ENCODE measurements around the gene INAFM1.
A peak's percentile ranks its signal among the peaks of the same experiment; 100 is the strongest.
"Not testable (repeated sequence)": the region's sequence is repeated elsewhere in the genome, so short reads cannot be mapped to it uniquely, and the experiment has no call there.

INAFM1 gene

DNA sequence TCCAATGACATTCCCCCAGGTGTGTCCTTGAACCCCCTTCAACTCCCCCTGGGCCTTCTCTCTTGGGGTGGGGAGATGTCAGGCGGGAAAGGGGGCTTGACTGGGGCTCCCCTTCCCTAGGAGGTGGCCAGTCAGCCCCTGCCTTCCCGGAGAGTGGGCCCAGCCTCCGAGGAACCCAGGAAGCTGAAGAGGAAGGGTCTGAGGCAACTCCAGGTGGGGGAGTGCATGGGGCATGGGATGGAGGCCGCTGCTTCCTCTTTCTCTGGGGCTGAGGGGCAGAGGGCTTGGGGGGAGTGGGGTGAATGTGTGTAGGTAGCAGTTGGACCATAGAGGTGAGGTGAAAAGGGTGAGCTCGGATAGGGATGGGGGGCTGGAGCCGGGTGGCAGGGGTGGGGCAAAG is 2.7 kb upstream of the INAFM1 start:
- no peak for DNase-seq

DNA sequence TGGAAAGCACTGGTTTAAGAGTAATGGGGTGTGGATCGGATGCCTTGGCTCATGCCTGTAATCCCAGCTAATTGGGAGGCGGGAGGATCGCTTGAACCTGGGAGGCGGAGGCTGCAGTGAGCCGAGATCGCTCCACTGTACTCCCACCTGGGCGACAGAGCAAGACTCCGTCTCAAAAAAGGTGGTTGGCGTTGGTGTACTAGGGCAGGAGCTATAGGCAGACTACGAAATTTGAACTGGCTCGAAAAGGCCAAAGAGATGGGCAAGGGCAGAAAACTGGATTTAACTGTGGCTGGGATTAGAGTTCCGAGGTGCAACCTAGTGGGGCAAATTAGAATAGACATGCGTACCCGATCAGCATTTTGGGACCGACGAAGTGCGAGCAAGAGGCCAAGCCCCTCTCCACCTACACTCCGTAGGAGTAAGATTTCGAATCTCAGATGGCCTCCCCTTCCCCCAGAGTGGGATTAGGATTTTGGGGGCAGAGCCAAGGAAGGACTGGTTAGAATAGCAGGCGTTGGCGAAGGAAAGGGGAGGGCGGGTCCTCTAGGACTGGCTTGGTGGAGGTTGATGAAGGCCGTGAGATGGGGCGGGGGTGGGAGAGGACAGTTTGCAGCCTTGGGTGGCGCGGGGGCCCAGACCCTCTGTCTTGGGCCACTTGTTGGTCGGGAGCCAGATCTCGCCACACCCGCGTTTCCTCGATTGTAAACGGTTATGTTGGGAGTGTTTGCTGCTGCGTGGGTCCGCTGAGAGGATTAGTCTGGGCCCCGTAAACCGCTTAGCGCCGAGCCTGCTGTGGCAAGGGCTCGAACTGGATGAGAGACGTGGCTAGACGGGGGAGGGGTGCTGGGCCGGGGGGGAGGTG is 2.0 kb upstream of the INAFM1 start:
- DNase-seq: no peak

DNA sequence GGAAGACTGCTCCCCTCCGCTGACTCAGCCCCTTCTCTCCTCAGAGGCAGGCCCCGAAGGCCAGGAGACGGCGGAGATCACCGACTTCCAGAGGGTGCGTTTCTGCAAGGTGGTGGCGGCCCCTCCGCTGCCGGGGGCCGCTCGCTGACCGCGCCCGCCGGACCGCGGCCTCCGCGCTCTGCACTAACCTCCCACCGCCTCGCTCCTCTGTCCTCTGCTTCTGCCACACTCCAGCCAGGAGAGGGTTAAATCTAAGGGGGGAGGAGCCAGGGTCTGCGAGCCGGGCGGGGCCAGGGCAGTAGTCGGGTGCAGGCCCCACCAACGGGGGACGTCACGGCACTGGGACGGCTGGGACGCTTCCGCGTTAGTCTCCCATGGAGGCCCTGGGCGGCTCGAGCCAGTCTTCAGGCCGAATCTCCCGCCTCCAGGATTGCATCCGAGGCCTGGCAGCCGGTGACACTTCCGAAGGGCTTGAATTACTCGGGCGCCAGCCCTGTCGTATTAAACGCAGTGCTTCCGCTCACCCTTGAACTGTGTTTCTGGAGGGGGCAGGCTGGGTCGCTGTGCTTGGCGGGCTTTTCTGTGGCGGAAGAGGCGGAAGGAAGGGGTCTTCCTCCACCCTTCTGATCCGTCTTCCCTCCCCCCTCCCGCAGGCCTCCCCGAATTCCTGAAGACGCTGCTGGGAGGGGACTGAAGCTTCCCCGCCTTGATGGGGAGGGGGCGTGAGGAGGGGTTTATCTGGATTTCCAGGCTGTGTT is 1.2 kb upstream of the INAFM1 start:
- peak; percentile 92 for DNase-seq

DNA sequence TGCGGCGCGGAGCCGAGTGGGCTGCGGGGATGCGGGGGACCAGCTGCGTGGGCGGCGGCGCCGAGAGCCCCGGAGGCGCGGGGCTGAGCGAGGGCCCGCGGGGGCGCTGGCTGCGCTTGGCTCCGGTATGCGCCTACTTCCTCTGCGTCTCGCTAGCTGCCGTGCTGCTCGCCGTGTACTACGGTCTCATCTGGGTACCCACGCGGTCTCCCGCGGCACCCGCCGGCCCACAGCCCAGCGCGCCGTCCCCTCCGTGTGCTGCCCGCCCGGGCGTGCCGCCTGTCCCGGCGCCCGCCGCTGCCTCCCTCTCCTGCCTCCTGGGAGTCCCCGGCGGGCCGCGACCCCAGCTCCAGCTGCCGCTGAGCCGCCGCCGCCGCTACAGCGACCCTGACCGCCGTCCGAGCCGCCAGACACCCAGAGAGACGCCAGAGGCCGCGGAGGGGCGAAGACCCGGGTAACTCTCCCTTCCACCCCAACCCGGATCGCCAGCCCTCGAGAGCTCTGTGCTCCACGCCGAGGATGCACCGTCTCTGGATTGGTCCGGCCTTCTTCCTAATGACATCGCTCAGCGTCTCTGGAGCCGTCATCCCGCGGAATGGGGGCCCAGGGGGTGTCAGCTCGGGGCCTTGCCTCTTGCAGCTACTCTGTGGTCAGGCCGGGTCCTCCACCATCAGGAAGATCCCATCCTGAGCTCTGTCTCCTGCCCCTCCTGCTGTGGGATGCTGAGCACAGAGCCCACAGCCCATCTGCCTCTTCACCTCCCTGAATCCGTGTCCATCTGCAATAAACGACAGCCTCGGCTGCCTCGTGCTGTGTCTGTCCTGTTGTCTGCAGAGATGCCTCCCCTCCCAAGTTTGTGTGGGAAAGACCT is 441 bp downstream of the INAFM1 start:
- DNase-seq: no peak

DNA sequence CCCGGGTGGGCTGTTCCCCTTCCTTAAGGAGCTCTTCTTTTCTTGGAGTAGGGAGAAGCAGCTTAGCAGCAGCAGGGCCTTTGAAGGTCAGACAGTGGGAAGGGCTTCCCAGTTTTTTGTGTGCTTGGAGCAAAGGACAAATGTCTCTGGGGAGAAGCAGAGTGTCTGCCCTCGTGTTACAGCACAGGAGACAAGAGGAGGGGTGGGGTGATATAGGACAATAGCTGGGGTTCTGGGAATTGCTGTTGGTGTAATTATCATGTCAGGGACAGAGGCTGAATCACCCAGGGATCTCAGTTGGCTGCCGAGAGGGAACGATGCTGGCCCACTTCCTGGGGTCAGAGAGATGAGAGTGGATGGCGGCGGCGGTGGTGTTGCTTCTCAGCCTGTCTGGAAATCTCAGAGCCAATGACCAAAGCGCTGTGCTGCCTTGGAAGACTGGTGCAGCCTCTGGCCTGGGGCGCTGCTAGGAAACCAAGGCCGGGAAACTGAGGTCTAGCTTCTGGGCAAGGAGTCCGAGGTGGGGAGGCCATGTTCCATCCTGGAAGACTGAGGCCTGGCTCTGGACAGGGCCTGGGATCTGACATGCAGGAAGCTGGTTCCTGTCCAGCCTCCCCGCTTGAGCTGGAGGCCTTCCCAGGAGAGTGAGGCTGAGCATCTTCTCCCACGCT is 1.2 kb downstream of the INAFM1 start:
- DNase-seq: no peak

DNA sequence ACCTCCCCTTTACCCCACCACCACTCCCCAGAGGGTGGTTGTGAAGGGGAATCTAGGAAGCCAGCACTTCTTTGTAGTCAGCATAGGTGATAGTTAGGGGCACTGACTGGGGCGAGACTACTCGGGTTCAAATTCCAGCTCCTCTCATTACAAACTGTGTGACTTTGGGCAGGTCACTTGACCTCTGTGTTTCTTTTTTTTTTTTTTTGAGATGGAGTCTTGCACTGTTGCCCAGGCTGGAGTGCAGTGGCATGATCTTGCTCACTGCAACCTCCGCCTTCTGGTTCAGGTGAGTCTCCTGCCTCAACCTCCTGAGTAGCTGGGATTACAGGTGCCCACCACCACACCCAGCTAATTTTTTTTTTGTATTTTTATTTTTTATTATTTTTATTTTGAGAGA is 1.8 kb downstream of the INAFM1 start:
- DNase-seq: not testable (repeated sequence)

DNA sequence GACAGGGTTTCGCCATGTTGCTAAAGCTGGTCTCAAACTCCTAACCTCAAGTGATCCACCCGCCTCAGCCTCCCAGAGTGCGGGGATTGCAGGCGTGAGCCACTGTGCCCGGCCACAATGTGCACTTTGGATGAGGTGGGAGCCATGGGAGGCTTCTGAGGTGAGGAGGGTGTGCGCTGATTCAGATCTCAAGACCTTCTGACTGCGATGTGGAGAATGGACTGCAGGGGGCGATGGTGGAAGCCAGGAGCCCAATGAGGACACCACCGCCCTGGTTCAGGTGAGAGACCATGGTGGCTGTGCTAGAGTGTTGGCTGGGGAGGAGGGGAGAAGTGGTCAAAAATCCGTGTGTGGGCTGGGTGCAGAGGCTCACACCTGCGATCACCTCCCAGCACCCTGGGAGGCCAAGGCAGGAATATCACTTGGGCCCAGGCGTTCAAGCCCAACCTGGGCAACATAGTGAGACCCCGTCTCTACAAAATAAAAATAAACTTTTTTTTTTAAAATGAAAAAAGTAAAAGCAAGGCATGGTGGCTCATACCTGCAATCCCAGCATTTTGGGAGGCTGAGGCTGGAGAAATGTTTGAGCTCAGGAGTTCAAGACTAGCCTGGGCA is 5.6 kb downstream of the INAFM1 start:
- DNase-seq: peak; percentile 43

DNA sequence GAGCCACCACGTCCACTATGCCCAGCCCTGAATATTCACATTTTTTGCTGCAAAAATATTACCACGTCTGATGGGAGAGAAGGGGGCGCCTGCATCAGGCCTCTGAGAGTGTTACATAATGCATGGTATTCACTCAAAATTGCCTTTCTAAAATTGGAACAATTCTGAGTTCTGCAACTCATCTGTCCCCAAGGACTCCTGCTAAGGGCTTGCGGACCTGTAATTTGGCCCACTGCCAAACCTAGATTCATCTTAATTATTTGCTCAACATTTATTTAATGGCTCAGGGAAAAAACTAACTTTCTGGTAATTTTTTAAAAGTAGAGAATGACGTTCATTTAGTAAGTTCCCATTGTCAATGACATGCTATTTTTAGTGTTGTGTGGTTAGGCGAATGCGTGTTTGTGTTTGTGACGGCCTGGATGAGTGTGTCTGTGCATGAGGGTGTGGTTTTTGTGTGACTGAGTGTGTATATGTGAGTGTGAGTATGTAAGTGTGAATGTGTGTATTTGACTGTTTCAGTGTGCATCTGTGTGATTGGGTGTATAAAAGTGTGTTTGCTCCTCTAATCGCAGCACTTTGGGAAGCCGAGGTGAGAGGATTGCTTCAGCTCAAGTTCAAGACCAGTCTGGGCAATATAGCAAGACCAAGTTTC is 8.8 kb downstream of the INAFM1 start:
- DNase-seq: no peak

DNA sequence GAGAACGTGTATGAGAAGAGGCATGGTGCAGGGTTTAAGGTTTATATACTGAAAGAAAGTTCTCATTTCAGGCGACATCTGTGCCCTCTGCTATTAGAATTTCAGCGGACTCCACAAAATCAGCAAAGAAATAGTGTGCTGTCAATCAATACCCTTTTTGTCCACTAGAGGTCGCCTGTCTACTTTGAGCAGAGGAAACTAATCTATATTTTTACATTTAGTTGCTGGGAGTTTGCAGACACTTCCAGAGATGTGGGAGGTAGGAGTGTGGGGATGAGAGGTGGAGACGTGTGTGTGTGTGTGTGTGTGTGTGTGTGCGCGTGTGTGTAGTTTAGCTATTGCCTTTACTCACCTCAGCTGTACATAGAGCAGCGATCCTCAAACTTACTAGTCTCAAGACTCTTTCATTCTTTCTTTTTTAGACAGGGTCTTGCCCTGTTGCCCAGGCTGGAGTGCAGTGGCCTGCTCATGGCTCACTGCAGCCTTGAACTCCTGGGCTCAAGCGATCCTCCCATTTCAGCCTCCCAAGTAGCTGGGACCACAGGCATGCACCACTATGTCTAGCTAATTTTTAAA is 9.7 kb downstream of the INAFM1 start:
- DNase-seq: no peak

DNA sequence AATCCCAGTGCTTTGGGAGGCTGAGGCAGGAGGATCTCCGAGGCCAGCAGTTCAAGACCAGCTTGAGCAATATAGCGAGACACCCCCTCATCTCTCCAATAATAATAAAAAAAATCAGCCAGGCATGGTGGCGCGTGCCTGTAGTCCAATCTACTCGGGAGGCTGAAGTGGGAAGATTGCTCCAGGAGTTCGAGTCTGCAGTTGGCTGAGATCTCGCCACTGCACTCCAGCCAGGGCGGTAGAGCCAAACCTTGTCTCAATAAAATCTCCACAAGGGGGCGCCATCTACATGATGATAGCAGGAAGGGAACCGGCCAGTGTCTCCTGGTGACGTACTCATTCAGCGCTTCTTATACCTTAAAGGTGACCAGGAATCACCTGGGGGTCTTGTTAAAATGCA is 21.4 kb downstream of the INAFM1 start:
- peak; percentile 76 for DNase-seq

DNA sequence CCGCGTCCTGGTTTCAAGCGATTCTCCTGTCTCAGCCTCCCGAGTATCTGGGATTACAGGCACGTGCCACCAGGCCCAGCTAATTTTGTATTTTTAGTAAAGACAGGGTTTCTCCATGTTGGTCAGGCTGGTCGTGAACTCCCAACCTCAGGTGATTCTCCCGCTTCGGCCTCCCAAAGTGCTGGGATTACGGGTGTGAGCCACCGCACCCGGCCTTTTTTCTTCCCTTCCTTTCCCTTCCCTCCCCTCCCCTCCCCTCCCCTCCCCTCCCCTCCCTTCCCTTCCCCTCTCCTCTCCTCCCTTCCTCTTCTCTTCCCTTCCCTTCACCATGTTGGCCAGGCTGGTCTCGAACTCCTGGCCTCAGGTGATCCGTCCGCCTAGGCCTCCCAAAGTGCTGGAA is 26.2 kb downstream of the INAFM1 start:
- not testable (repeated sequence) for DNase-seq

DNA sequence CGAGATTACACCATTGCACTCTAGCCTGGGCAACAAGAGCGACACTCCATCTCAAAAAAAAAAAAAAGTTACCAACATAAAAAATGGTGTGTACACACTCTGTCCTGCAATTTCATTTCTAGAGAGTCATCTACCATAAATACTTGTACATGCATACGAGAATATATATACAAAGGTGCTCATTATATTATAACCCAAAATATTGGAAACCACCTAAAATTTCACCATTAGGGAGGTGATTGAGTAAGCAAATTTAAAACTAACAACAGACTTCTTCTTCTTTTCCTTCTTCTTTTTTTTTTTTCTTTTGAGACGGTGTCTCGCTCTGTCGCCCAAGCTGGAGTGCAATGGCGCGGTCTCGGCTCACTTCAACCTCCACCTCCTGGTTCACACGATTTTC is 27.6 kb downstream of the INAFM1 start:
- no peak for DNase-seq

DNA sequence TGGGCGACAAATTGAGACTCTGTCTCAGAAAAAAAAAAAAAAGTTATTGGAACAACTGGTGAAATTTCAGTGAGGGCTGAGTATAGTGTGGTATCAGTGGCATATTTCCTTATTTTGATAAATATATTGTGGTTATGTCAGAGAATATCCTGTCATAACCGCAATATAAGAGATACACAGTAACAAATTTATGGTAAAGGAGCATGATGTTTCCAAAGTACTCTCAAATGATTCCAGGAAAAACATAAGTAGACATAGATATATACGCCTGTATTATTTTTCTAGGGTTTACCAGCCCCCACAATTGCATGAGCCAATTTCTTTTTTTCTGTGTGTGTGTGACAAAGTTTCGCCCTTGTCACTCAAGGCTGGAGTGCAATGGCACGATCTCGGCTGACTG is 29.3 kb downstream of the INAFM1 start:
- no peak for DNase-seq

DNA sequence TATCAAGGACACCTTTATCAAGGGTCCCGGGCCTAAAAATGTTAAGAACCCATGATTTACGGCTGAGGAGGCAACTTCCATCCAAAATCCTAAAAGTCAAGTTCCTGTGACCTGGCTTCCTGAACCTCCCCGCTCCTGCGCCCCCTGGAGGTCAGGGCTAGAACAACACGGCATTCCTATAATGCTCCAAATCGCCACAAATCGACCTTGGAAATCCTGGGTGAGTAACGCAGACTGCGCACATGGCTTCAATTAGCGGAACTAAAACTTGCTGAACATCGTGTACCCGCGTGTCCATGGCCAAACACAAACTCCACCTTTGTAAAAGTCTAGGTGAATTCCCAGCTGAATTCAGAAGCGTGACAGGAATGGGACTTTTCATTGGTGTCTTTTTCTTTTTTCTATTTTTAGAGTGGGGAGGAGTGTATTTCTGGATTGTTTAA is 30.6 kb downstream of the INAFM1 start:
- peak; percentile 36 for DNase-seq

DNA sequence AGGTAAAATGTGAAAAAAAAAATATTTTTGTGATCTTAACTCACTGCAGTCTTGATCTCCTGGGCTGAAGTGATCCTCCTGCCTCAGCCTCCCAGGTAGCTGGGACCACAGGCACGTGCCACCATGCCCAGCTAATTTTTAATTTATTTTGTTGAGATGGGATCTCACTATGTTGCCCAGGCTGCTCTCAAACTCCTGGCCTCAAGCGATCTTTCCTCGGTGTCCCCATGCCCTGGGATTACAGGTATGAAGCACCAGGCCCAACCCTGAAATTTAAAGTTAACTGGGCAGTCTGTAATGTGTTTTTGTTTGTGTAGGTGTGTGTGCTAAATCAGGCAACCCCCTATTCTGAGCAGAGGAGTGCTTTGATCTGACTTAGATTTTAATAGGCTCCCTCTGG is 31.6 kb downstream of the INAFM1 start:
- no peak for DNase-seq

DNA sequence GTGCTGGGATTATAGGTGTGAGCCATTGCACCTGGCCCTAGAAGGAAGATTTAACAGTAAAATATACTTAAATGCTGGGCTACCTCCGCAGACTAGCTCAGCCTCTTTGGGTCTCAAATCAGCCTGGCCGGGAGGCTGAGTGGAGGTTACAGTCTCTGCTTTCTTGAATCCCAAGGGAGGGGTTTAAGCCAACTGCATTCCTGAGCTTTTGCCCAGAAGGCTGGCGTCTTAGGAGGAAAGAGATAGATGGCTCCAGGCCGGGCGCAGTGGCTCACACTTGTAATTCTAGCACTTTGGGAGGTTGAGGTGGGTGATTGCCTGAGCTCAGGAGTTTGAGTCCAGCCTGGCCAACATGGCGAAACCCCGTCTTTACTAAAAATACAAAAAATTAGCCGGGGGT is 34.4 kb downstream of the INAFM1 start:
- DNase-seq: no peak

DNA sequence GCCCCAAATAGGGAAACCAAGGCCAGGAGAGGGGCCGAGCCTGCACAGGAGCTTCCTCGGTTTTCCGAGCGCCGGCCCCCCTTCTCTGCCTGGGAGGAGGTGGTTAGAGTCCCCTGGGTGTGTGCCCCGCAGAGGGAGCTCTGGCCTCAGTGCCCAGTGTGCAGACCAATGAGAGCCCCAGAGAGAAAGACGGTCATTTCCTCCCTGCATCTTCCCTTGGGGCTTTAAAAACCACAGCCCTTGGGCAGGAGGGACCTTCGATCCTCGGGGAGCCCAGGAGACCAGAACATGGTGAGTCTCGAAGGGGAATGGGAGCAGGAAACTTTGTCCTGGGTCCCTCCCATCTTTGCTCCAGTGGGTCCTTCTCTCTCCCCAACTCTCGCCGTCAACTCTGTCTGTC is 34.9 kb downstream of the INAFM1 start, which contains the start of gene C5AR1:
C5AR1 (plus strand) TSS at position 254 of the 400 bp plus-strand sequence; CDS start at position 289, 35 bp downstream.
- DNase-seq: peak; percentile 66

DNA sequence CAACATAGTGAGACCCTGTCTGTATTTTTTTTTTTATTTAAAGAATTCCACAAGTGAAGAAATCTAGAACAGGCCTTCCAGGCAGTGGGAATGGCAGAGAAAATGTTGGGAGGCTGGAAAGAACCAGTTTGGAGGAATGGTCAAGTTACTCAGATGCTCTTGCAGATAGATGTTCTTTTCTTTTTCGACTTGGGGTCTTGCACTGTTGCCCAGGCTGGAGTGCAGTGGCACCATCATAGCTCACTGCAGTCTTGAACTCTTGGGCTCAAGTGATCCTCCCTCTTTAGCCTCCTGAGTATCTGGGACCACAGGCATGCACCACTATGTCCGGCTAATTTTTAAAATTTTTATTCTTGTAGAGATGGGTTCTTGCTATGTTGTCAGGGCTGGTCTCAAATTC is 35.6 kb downstream of the INAFM1 start:
- no peak for DNase-seq

DNA sequence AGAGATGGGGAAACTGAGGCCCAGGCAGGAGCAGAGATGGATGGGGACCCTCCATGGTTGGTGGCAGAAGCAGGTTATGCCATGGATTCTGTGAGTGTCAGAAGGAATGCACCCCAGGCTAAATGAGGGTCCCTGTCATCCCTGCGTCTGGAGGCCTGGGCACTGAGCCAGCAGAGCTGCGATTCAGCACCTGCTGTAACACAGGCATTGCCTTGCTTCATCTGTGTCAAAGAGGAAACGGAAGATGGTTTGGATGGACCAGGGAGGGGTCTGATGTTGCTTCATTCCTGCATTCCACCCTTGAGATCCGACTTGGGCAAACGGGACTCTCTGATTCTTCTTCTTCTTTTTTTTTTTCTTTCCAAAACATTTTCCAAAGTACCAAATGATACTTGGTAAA is 36.1 kb downstream of the INAFM1 start:
- peak; percentile 59 for DNase-seq

DNA sequence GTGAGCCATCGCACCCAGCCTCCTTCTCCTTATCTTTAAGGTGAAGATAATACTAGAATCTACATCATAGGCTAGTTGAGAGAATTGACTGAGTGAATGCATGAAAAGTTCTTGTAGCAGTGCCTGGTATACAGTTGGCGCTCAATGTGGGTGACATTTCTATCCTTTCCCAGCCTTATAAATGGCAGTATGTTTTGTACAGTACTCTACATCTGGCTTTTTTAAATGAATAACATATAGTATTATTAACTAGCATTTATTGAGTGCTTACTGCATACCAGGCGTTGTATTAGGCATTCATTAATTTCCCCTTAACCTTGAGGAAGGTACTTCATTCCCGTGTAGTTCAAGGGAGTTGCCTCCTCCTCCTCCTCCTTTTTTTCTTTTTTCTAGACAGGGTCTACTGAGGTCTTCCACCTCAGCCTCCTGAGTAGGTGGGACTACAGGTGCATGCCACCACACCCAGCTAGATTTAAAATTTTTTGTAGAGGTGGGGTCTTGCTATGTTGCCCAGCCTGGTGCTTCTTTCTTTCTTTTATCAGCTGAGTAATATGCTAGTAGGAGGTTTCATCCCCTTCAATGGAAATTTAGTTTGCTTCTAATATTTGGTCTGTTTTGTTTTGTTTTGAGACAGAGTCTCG is 37.8 kb downstream of the INAFM1 start:
- DNase-seq: no peak

All from CD4-positive, alpha-beta T cell treated with Interleukin-15 for 1 hour (primary cell).